GM20000 (cell line): ENCODE results near the gene FIG4.
"Not testable (repeated sequence)": the region's sequence is repeated elsewhere in the genome, so short reads cannot be mapped to it uniquely, and the experiment has no call there.

ENCODE experiments used
- DNase-seq: peaks from one replicate; pipeline ENCODE4 v3.0.0; 2012; ENCODE audit warnings: low spot score
- CTCF ChIP-seq: IDR thresholded peaks from 2 replicates; pipeline ENCODE4 v1.5.1; 2012; ENCODE audit warnings: mild to moderate bottlenecking, control low read depth; ENCODE audit errors: extremely low read depth, missing control alignments

The FIG4 gene

GRCh38 chr6:109770779-109771178 lies 79.7 kb downstream of the FIG4 start:
- TF ChIP-seq CTCF: no peak

GRCh38 chr6:109771939-109772755 lies 81.1 kb downstream of the FIG4 start:
- DNase-seq: not testable (repeated sequence)

More at GRCh38 chr6:109770779-109771178, 79.7 kb downstream of the FIG4 start:
- DNase-seq: no peak

GRCh38 chr6:109772883-109773431 lies 81.9 kb downstream of the FIG4 start:
- TF ChIP-seq CTCF: no peak
- DNase-seq: no peak

GRCh38 chr6:109781001-109781400 lies 89.9 kb downstream of the FIG4 start:
- no peak for TF ChIP-seq CTCF
- DNase-seq: no peak

GRCh38 chr6:109782491-109782999 lies 91.4 kb downstream of the FIG4 start:
- DNase-seq: no peak

GRCh38 chr6:109783250-109783986 lies 92.3 kb downstream of the FIG4 start:
- TF ChIP-seq CTCF: no peak
- no peak for DNase-seq

More at GRCh38 chr6:109782491-109782999, 91.4 kb downstream of the FIG4 start:
- no peak for TF ChIP-seq CTCF

- DNase-seq: no peak
- TF ChIP-seq CTCF: no peak
These were observed 96.2 kb downstream of the FIG4 start for GRCh38 chr6:109787312-109787711.
